GM21576 (cell line): ENCODE data around the gene SH3BP2.

Source experiments
- ATAC-seq: cut with Tn5 transposase; IDR thresholded peaks from one replicate; pipeline ENCODE4 v1.9.1; 2021; ENCODE audit warnings: mild to moderate bottlenecking, moderate library complexity; ENCODE audit not compliant: unreplicated experiment

Gene SH3BP2

DNA sequence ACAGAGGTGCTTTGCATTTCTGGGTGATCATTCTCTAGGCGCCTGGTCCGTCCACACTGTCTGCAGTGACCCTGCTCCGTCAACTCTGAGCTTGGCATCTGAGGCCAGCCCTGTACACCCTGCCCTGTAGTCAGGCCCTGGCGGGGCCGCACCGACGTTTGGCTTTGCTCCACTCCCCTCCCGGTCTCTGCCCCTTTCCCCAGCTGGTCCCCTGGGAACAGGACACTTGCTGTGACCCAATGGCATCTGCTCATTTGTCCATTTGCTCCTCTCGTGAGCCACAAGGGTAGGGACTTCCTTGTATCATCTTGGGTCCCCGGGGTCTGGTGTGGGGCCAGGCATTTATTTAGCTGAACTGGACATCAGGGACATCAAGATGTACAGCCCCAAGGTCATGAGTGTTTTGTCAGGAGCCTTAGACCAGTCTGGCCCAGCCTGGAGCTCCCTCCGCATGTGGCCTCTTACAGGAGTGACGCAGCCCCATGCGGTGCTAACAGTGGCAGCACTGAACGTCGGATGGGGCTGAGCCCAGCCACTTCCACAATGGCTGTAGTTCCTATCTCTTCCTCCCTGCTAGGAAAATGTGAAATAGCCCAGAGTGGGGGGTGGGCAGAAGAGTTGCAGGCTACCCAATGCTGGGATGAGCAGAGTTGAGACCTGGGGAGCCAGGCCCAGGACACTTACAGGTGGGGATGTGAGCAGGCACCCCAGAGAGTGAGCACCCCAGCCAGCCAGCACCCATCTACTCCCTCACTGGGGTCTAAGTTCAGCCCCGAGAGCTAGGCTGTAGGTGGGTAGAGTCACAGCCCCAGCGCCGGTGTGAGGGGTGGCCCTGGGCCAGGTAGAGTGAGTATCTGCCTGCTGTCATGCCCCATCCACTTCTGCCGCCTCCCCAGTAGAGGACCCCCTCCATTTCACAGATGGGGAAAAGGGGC is 2.0 kb upstream of the SH3BP2 start:
- no peak for ATAC-seq

DNA sequence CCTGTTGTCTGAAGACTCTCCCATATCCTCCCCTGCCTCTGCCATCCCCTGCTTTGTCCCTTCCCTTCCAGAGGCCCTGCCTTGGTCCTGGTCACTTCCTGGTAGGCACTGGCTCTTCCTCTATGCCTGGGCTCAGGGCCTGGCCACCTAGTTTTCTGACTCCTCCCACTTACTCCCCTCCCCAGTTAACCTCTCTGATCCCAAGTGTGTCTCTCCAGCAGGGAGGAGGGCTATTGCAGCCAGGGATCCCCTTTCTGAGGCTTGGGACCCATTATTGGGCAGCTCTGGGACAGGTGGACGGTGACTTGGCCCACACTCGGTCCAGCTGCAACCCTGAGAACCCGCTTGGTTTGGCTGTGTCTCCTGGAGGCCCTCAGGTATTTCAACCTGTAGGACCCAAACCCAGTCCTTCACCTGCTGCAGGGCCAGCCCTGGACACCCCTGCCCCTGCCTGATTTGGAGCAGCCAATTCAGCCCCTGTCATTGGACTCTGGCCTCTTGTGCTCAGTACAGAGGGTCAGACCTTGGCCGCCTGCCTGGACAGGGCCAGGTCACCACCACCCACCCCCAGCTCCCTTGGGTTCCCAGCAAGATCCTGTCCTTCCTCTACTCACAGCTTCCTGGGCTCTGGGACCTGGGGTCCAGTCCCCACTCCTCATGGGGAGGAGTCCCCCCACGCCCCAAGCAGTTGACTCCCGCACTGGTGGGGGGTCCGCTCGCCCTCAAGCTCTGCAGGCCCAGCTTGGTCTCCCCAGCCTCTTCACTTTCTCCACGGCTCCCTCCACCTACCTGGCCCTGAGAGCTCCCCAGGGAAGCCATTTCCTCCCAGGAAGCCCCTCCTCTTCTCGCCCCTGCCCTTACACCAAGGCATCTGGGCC is 1.1 kb upstream of the SH3BP2 start:
- no peak for ATAC-seq

DNA sequence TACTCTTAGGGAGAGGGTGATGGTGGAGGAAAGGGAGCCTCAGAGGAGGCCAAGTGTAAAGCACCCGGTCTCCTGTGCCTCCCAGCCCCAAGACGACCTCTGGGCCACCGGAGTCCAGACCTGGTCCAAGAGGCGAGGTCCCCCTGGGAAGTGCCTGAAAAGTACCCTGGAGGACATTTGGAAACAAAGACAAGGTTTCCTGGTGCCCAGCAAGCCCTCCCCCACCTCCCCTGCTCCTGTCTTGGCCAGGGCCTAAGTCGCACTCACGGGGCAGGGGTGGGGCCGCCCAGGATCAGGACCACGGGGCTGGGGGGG is 532 bp upstream of the SH3BP2 start:
- ATAC-seq: no peak

DNA sequence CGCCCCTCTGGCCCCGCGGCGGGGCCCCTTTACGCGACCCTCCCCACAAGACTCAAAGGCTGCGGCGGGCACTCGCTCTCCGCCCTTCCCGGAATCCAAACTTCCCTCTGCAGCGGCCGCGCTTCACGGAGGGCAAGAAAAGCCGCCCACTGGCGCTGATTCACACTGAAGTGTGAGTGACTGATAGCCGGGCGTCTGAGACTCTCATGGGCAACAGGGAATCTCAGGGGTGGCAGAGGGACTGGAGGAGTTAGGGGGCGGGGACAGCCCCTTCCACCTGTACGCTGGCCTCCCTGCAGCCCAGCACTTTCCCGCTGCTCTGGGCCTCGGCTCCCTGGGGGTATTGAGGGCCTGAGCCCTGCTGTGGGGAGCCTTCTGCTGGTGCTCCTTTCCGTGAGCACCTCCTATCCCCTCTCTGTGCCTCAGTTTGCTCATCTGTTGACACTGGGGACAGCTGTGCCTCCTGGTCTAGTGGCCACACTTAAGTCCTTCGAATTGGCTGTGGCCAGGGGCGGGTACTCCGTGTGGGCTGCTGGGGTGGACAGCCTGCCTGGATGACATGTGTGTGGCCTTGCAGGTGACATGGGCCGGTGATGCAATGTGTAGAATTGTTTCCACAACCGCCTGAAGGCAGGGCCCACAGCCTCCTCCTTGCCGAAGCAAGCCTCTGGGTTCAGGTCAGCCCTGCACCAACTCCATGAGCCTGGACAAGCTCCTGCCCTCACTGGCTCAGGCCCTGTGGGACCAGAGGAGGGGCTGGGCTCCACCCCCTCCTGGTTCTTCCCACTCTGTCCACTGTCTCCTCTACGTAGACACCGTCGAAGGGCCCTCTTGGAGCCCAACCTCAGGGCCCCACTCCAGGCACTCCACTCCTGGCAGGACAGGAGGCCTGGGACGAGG is 951 bp downstream of the SH3BP2 start:
- no peak for ATAC-seq

DNA sequence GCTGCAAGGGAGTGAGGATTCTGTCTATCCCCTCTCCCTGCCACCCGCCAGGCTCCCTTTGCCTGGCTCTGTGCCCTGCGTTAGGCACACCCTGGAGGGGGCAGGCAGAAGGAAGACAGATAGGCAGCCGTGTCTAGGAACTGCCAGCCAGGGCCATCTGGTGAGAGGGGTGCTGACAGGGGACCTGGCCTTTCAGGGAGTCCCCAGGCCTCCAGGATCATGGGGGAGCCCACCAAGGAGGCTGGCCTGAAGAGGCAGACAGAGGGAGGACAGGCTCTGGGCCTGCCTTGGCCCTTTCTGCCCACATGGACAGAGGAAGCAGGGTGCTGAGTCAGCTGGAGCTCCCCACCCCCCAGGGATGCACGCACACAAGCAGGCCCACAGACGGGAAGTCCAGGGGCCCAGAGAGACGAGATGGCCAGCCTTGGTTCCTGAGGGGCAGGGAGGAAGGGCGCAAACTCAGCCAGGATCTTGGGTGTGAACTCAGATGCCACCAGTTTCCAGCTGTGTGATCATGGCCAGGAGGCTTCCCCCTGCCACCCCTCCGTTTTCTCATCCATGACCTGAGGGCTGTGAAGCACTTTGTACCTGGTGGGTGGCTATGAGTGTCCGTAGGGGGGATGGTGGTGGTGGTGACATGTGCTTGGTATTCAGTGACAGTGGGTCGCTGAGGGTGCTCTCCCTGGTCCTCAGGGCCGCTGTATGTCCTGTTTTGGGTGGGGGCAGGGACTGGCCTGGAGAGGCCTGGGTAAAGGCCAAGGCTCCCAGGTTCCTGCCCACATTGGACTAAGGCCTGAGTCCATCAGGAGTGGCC is 1.8 kb downstream of the SH3BP2 start:
- ATAC-seq: no peak

DNA sequence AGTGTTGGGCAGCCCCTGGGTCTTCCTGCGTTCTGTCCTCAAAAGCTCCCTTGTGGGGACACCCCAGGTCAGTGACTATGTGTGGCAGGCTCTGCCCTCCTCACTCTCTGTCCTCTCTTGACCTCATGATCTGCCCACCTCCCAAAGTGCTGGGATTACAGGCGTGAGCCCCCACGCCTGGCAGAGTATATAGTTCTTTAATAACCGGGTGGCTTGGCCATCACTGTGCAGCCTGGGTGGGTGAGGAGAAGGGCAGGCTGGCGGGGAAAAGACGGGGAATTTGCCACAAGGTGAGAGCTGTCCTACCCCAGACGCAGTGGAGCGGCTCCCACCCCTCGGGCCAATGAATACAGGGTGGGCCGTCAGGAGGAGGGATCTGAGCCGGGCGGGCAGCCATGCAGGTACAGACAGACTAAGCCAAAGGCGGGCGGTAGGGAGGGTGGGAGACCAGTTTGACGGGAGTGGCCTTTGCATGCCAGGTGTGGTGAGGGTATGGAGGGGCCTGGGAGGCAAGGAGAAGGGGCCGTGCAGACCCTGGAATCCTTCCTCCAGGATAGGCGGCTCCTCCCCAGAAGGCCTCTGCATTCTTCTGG is 2.5 kb downstream of the SH3BP2 start:
- no peak for ATAC-seq

DNA sequence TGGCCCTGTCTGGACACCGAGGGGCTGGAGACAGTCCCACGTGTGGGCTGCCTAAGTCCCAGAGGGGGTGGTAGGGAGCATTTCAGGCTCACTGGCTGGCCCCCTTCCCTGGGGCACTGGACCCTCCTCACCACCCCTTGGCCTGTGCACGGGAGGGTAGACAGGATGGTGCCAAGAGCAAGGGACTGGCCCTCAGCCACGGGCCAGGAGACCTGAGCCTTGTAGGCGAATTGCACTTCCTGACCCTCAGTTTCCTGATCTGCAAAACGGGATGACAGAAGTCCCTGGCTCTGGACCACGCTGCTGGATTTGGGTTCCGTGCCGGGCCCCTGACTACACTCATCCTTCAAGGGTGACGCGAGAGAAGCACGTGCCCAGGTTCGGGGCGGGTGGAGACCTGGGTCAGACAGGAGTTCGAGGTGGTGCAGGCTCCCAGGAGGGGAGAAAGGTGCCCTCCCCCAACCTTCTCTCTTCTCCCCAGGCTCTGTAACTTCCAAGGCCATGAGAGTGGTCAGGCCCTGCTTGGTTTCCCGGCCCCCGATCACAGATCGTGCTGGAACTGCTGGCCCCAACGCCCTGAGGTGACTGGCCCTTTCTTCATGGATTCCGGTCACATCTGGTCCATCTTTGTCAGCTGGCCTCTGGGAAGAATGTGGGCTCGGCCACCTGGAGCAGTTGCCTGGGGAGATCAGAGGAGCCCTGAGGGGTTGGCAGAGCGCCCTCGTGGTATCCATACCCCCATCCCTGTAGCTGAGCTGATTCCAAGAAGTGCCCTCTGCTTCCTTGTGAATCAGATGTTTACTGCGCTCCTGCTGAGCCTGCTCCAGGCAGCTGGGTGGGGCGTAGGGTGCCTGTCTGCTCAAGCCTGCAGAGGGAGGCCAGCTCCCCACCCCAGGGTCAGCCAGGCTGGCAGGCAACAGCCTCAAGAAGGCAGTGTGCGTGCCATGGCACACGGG is 3.3 kb downstream of the SH3BP2 start:
- no peak for ATAC-seq

DNA sequence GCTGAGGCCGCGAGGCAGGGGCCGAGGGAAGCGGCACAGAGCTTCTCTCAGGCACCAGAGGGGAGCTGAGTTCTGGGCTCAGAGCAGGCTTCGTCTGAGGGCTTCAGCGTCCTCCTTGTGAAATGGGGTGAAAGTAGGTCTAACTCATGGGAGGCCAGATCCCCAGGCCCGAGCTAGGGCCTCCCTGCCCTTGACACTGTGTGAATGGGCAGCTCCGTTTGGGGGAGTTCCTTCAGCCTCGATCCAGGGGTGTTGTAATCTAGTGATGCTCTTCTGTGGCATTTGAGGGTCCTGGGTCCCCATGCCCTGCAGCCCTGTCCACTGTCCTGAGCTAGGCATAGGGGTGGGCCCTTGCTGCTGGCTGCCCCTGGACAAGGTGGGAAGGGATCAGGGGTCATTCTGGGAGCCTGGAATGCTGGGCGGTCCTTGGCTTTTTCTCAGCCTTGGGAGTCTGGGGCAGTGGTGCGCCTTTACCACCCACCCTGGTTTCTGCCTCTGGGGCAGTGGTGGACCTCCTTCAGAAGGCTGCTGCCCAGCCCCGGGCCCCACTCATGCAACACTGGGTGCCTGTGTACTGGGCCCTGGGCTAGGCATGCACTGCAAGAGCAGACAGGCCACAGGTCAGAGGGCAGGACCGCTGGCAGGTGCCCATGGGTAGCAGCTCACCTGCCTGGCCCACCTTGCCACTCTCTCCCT is 4.1 kb downstream of the SH3BP2 start:
- no peak for ATAC-seq

DNA sequence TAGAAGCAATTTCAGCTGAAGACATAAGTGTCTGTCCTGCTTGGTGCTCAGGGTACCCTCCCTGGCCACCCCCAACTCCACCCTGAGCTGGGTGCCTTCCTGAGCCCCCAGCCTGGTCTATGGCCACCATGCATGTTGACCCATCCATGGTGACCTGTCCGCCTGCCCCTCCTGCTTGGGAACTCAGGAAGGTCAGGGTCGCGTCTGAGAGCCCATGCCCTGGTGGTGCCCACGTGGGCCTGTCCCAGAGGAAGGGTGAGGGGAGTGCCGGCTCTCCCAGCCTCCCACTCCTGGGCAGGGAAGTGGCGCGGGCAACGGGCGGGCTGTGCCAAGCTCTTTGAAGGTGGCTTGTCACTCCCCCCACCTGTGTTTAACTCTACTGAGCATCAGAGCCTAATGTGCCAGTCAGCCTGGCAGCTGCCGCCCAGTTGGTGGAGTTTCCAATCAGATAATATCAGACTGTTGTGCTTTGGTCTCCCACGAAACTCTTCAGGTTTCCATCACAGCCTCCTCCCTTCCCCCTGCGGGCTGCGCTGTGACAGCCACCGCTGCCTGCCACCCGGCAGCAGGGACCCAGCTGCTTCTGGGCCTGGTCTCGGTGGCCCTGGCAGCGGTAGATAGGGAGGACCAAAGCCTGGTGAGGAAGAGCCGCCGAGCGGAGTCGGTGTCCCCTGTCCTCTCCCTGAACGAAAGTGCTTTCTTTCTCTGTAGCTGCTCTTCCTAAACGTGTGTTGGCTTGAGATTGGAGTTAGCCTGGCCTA is 4.8 kb downstream of the SH3BP2 start:
- no peak for ATAC-seq

DNA sequence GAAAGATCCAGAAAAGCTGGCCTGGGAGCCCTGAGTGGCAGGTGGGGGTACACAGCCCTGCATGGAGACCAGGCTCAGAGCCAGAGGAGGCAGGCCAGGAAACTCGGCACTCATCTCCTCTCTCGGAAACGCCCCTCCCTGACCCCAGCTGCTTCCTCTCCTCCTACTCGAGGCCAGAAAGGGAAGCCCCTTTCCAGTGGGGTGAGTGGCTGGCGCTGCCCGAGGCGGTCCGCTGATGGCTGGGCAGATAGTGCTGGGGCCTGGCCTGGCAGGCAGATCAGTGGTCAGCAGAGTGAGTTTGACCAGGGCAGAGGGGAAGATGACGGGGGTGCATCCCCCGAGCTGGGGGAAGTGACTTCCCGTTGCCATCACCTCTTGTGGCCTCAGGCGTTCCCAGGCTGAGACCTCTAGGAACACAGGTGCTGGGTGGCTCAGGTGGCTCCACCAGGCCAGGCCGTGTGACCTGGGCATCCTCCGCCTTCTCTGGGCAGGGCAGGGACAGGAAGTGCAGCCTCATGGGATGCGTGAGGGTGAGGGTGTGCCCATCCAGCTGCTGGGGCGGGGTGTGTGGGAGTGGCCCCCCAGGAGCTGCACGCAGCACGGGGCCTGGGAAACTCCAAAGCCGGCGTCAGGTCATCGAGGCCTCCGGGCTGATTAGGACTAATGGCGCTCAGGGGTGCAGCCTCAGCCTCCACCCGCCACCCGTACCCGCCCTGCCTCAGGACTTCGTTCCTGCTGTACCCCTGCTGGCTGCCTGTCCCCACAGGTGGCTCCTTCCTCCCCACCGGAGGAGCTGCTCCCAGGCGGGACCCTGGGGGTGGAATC is 5.7 kb downstream of the SH3BP2 start:
- ATAC-seq: peak; percentile 48

DNA sequence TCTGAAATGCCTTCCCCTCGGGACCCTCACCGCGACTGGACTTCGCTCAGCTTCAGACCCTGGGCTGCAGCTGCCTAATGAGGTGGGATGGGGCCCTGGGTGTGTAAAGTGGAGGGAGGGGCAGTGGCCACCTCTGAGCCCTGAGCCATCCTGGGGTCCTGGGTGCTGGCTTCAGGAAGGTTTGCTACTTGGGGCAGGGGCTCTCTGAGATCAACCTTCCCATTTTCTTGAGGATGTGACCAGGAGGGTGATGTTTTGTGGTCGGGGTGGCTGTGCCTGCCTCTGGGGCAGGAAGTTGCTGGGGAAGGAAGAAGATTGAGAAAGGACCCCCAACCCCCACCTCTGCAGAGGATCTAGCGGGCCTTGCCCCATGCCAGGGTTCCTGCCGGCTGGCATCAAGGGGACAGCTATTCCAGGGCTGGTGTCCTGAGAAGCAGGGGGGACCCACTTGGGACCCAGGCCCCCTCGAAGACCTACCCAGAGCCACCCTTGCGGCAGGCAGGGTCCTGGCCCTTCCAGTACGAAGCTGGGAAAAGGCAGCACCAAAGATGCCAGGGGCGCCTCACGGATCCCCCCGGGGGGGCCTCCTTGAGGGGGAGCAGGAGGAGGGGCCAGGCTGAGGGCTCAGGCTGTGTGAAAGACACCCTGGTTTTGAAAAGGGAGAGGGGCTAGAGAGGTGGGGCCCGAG is 6.5 kb downstream of the SH3BP2 start:
- ATAC-seq: no peak

DNA sequence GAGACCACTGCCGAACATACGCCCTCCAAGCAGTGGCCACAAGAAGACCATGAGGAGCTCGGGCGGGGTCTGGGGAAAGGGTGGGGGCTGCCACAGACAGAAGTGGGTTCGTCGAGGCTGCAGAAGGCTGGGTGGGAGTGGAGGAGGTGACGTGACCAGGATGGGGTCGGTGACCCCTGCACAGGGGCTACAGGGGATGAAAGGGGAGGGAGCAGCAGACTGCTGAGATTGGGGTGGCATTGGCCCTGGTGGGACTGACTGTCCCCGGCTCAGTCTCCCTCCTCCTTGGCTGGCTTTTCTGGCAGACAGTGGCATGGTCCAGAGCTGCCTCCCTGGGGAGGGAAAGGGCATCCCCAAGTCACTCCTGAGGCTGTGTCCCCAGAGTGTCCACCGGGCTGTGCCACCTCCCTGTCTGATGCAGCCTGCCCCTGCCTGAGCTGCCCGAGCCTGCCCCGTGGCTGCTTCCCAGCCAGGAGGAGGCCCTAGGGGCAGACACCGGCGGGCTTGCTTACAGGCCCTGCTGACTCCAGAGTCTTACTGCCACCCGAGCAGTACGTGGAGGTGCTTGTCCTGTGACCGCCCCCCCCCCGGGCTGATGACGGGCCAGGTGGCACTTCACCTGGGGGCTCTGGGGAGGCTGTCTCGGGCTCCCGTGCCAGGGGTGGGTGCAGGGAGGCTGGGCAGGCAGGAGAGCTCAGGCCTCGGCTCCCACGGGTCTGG is 7.2 kb downstream of the SH3BP2 start:
- no peak for ATAC-seq

DNA sequence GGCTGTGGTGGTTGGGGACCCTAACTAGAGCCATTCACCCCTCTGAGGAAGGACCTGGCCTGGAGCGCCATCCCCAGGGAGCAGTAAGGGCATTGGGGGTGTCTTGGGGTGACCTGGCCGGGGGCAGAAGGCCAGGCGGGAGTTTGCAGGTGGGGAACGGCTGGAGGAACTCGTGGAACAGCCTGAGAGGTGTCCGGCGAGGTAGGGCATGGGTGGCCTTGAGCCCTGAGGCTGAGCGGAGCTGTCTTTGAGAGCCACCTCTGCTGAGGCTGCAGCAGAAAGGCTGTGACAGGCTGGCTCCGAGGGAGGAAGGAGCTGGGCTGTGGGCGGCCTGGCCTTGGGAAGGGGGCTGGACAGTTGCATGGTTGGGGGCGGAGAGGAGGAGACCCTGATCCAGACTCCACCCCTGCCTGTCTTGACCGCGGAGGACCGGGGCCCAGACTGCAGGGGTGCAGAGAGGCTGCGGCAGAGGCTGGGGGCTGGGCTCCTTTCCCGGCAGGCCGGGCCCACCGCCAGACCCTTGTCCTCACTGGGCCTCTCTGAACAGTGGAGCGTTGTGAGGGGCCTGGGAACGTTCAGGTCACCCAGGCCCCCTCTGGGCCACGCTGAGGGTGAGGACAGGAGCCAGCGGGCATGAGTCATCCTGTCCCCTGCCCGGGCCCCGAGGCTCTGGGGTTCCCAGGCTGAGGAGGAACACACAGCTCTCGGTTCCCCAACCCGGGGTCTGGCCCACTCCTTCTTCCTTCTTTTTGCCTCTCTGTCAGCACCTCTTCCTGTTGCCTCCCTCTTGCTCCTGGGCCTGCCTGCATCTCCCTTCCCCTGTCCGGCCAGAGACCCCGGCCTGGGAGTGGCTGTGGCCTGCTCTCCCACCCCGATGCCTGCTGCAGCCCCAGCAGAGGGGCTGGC is 8.1 kb downstream of the SH3BP2 start:
- no peak for ATAC-seq
